ENCODE results near the gene LAMC2. TPM values are rescaled to one million over a fixed set of nuclear protein-coding genes. Genes with fewer than 3 reads are reported as not detected.

LAMC2 gene
- polyA plus RNA-seq, 1 donor: 2.6 TPM

- DNase-seq: no peak
These were observed 103.0 kb downstream of the LAMC2 start for GRCh38 chr1:183289051-183289496.

- no peak for DNase-seq
These were observed 104.6 kb downstream of the LAMC2 start for GRCh38 chr1:183290628-183291027.

GRCh38 chr1:183291216-183291762, 105.2 kb downstream of the LAMC2 start:
- DNase-seq: no peak

GRCh38 chr1:183291802-183292514, 105.9 kb downstream of the LAMC2 start:
- DNase-seq: peak; percentile 76

GRCh38 chr1:183293241-183293640, 107.2 kb downstream of the LAMC2 start:
- DNase-seq: no peak

GRCh38 chr1:183293876-183294275, 107.8 kb downstream of the LAMC2 start:
- no peak for DNase-seq

Other genes with a start within 250 kb of the LAMC2 start
- gene SHCBP1L, start 233.1 kb upstream of the LAMC2 start, polyA plus RNA-seq (ENCODE audit: insufficient read length): 0.19 TPM
- 293 TPM for gene LAMC1, start 162.8 kb upstream of the LAMC2 start, polyA plus RNA-seq (ENCODE audit: insufficient read length)
- 0.85 TPM for gene NMNAT2, start 232.1 kb downstream of the LAMC2 start, polyA plus RNA-seq (ENCODE audit: insufficient read length)

Measured in hindlimb muscle (tissue), 1 donor.